HG03354 (cell line): ENCODE data around the gene CFAP77.

Experiments
- ATAC-seq: cut with Tn5 transposase; IDR thresholded peaks from one replicate; pipeline ENCODE4 v1.9.1; 2021; ENCODE audit warnings: mild to moderate bottlenecking; ENCODE audit not compliant: unreplicated experiment, poor library complexity, severe bottlenecking

Gene CFAP77

DNA sequence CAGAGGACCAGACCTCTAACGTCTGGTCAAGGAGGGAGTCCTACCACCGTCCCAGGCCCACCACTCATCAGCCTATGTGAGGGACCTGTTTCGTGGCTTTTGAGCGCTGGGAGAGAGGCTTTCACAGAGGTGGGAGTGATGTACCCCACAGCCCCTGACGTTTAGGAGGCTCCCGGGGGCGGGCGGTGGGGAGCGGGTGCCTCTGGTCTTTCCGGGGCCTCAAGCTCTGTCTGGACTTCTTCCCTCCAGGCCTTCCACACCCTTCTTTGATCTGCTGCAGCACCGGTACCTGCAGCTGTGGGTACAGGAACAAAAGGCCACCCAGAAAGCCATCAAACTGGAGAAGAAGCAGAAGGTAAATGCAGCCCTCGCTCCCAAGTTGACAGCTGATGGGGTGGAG lies 127.3 kb downstream of the CFAP77 start:
- no peak for ATAC-seq

DNA sequence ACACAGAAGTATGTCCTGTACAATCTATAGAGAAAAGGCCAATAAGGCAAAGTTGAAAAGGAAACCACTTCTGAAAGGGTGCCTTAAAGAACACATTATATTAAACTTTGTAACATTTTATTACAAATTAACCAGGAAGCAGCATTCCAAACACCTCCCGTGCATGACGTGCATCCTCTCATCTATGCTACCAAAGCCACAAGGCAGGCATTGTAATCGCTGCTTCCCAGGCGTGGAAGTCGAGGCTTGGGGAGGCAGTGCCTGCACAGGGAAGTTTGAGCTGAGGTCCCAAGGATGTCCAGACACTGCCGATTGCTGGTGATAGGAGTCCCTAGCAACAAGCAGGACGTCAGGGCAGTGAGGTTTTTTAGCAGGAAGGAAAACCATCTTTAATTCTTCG lies 128.1 kb downstream of the CFAP77 start:
- ATAC-seq, result no peak

DNA sequence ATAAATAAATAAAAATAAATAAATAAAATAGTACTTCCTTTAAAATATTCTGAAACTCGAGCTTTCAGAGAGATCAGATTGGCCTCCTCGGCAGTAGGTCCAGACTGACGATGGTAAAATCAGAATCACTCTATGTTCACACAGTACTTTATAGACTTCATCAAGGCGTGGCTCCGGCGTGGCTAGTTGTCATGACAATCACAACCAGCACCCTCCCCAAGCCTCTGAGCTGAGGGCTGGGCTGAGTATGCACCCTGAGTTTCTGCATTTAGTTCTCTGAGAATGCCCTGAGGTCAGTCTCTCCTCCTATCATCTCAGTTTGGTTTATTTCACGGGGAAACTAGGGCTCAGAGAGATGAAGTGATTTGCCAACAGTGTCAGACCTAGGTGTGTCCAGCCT lies 129.1 kb downstream of the CFAP77 start:
- ATAC-seq, result no peak

DNA sequence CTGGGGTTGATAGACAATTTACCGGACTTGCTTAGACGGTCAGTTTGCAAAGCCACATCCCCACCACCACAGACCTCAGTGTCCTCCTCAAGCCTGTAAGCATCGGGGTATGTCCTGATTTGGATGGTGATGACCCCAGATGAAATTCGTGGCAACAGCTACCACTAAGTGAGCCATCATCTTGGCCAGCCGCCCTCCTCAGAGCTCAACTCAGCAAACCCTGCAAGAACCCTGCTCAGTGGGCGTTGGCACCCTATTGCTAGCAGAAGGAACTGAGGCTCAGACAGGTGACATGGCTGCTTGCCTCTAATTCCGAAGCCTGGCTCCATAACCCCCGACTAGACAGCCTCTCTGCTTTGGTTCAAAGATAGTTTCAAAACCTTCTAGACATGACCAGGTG lies 131.0 kb downstream of the CFAP77 start:
- ATAC-seq, result no peak

DNA sequence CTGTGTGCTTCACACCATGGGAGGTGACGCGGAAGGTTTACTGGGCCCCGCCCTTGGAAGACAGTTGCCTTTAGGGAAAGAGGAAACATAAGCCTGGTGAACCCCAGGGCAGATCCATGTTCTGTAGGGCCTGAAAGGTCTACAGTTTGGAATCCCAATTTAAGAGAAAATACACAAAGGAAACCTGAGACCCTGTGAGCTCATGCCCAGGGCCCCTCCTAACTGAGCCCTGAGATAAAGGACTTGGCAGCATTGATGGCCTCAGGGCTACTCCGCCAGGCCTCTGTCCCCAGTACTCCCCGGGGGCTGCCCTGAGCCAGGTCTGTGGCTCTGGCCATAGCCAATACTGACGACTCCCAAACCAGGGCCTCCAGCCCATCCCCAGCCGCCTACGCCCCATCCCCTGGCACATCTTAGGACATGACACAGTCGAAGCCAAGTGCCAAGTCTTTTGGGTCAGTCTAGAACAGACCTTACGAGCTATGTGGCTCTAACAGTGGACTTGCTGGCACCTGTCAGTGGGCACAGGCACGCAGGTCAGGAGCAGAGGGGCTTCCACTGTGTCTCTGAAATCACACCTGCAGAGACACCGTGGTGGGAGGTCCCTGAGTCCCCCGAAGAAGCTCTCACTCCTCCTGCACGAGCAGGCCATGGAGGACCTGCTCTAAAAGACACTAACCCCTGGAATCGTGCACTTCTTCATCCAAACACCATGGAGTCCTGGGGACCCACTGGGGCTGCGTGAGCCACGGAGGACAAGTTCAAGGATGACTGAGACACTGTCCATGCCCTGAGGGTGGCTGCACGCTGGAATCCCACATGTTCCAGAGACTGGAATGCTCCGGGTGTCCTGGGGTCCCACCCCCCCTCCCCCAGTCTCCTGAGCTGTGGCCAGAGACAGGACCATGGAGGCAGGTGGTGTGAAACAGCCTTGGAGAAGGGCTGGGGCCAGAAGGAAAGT lies 132.1 kb downstream of the CFAP77 start:
- no peak for ATAC-seq

DNA sequence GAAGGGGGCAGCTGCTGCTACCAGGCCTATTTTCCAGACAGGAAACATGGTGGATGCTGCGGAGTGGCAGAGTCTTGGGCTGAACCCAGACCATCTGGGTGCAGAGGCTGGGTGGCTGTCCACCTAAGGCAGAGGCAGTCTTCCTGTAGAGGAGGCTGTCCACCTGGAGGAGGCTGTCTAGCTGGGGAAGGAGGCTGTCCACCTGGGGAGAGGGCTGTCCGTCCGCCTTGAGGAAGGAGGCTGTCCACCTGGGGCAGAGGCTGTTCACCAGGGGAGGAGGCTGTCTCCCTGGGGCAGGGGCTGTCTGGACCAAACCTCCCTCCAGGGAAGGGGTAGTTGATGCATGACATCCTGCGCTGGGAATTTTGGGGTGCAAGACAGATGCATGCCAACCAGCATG lies 133.2 kb downstream of the CFAP77 start:
- no peak for ATAC-seq

DNA sequence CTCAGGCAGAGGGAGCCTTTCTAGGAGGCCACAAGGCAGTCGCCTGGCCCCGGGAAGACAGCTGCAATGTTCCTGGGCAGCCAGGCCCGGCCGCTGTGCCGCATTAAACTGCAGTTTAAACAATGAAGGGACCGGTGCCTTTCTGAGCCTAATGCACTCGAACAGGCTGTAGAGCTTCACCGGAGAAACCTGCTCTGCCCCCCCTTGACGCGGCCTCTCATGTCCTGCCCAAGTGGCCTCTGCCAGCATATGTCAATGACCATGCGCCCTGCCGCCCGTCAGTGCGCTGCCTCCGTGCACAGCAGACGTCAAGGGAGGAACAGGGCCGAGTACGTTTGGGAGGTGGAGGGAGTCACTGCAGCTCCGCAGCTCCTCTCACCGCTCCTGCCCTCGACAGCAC lies 133.9 kb downstream of the CFAP77 start:
- no peak for ATAC-seq

DNA sequence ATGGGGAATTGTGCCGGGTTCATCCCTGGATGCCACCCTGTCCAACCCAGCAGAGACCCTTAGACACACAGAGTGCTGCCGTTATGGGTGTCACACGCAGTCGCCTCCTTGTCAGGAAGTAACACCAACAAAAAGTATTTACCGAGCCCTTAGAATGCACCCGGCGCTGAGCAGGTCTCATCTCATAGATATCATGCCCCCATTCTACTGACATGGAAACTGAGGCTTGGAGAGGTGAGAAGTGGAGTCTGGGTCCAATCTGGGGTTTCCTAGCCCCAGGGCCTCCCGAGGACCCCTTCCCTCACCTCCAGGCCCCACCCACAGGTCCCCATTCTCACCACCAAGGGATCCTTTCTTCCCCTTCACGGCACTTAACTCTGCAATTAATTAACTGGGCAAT lies 135.6 kb downstream of the CFAP77 start:
- ATAC-seq, result no peak

DNA sequence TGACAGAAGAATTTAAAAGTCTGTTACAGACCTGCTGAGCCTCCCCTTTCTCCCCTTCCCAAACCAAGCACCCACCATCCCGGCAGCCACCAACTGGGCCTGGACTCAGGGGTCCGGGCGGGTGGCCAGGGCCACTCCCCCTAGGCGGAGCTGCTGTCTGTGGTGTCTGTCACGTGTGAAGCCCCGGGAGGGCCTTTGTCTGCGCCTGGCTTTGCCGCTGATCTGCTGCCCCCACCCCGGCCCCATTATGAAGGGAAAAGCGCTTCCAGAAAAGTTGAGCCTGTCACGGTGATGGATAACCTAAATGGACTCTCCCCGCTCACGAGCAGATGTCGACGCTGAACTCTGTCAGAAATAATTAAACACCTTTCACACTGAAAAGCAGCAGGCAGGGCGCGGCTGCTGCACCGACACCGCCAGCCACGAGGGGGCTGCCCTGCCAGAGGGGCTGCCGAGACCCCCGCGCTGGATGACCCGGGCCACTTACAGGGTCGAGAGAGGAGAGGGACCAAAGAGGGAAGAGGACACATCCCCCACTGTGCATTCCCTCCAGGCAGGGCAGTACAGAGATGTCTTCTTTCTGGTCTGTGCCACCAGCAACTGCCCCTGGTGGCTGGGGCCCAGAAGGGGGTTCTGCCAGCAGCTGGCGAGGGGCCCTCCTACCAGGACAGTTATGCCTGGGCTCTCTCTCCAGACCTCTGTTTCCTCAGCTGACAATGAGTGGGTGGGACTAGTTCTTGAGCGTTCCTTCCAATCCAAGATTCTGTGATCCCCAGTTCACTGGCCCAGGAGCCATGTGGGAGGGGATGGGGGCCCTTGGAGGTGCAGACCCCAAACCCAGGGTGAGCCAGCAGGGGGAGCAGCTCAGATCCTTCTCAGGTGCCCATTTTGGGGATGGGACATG lies 136.4 kb downstream of the CFAP77 start:
- no peak for ATAC-seq

DNA sequence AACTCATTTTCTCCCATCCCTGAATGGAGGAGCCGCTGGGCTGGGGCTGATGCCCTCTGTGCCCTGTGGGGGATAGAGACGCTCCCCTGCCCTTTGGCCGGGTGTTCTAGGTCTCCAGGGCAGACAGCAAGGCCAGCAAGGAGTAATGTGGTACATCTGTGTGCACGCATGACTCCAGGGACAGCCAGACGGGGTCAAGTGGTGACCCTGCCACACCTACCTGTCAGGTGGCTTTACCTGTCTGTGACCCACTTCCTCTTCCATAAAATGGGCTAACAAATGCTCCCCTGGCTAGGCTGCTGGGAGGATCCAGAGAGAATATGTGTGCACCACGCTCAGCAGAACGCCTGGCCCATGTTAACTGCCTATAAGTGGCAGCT lies 137.0 kb downstream of the CFAP77 start:
- ATAC-seq, result no peak

DNA sequence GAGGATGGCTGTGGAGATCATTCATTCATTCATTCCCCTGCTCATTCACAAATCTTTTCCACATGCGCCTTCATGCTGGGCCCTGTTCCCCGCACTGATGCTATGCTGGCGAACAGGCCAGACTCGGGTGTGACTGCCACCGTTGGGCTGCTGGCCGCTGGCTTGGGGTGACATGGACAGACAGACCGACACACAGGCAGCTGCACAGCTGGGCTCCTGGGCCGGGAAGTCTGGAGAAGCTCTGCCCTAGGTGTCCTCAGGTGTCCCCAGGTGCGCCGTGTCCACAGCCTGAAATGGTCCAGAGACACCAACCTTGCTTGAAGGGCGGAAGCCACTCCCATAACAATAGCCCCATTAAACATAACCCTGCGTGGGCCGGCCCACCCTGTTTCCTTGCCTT lies 137.4 kb downstream of the CFAP77 start:
- ATAC-seq, result no peak

DNA sequence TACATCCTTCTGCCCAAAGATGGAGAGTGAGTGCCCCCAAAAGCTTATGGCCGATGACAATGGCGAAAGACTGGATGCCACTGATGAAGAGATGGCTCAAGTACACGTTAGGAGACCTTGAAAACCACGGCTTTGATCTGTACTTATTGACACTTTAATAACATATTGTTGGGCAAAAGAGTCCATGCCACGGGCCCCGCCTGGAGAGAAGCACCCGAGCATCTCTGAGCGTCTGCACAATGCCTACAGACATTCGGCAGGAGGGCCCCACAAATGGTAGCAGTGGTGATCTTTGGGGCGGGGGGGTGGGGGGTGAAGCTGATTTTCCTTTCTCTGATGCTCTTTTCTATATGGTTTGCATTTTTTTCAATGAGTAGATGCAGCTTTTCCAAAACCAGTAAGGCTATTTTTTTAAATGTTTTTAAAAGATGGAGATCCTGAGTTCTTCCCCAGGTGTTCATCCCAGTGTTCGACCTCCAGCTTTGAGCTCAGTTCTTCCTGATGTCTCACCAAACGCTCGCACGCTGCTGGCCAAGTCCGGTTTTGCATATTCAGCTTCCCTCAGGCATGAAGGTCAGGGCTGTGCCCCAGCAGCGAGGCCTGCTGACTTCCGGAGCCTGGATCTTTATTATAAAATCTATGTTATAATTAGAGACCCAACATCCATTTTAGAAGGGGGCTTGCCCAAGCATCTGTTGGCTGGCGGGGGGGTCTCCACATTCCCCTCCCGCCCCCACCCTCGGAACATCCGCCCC lies 138.1 kb downstream of the CFAP77 start:
- no peak for ATAC-seq

DNA sequence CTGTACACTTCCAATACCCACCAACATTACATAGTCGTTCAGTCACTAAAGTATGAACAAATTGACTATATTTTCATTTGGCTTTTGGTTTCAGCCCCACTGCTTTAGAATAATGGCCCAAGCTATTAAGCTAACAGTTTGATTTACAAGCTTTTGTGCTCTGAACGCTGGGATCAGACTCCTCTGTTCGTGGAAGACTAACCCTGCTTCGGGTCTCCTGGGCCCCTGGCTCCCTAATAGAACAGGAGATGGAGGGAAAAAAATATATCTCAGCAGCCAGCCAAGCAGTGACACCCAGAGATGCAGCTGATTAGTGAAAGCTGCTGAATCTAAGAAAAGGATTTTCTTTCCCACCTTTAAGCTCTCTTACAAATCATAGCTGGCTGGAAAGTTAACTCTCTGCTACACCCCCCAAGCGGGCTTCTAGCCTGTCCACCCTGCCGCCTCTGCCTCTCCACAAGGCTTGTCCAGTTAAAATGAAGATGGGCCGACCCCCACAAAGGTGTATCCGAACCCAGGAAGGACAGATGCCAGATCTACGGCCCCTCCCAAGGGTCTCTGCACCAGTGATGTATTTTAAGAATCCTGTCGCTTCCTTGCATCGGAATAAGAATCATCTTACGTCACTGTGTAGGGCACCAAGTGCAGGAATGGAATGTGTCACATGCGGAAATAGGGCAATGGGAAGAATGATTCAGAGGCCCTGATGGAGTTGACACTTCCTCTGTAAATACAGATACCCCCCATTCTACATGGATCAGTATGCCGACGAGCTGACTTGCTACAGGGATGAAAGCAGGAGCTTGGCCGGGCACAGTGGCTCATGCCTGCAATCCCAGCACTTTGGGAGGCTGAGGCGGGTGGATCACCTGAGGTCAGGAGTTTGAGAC lies 139.0 kb downstream of the CFAP77 start:
- no peak for ATAC-seq

DNA sequence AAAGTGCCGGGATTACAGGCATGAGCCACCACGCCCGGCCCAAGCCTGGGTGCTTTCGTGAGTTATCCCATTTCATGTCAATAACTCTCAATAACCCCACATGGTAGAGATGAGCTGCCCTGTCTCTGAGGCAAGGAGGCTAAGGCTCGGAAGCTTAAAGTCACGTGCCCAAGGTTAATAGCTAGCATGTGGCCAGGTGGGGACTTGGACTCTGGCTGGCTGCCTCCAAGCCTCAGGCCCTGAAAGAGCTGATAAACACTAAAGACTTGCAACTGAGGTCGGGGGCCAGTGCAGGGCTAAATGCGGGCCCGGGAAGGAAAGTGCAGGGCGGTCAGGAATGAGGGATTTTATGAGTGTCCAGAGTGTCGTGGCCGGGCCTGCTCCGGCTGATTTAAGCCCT lies 141.5 kb downstream of the CFAP77 start:
- ATAC-seq, result no peak

DNA sequence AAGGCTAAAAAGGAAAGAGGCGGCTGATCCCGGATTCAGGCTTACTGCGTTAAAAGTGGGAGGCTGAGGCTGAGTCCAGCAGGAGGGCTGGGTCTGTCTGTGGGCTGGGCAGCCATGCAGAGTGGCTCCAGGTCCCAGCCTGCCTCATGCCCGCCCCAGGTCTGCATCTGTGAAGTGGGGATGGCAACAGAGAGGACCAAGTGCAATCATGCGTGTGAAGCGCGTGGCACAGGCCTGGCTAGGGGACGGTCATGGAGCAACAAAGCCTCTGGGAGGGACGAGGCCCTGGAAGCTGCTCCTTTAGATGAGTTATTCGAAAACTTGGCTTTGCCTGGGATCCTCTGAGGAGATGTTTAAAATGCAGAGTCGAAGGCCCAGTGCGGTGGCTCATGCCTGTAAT lies 142.0 kb downstream of the CFAP77 start:
- ATAC-seq, result no peak

DNA sequence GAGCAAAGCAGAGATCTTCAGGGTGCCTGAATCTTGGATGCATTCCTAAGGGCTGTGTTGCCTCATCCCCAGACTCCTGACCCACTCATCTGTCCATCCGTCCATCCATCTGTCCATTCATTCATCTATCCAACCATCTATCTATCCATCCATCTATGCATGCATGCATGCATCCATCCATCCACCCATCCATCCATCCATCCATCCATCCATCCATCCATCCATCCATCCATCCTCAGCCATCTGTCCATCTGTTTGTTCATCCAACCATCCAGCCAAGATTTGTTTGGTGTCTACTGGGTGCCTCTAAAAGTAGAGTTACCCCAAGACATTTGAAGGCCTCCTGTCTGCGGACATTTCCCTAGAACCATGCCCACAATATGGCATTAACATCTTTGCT lies 144.7 kb downstream of the CFAP77 start:
- no peak for ATAC-seq

DNA sequence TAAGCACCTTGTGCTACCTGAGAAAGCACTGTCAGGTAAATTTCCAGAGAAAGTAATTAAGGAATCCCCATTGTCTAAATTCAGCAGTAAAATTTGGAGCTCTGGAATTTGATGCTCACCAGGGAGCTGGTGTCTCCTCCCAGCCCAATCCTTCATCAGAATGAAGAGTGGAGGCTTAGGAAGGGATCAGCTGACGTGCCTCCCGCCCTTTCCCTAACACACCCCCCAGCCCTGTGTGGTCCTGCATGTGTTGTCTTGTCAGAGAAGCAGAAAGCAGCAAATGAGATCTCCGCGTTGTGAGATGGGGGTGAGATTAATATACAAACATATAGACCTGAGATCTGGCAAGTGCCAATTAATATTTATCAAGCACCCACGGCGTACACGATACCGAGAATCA lies 145.5 kb downstream of the CFAP77 start:
- ATAC-seq, result no peak

DNA sequence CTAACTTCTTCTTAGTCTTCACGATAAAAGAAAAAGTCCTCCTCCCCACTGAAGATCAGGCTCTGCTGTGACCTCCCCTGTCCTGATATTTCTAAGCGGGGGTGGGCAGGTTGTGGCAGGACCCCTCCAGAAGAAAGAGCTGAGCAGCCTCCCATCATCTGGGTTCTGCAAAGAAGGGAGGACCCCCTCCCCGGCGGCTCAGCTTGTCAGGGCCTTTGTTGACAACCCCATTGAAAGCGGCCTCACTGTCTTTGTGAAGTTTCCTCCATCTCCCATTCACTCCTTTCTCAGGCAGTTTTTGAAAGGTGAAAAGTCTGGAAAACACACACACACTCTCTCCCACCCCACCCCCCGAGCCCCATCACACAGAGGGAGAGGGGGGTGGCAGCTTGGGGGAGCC lies 146.2 kb downstream of the CFAP77 start:
- no peak for ATAC-seq

DNA sequence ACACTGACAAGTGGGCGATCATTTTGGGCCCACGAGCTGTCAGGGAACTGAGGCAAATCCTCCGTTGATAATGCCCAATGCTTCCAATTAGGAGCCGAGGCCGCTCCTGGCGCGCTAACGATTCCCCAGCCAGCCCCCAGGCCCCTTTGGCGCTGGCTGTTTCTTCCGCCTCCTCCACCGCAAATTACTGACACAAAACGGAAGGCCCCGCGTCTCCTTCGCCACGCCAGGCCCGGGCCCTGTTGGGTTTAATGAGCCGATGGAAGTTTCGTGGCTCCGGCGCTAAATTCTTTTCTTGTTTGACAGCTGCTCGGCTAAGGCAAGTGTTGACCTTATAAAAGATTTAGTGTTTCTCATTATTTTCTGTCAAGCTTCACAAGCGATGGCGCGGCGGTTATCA lies 146.7 kb downstream of the CFAP77 start:
- ATAC-seq, result no peak
